Vagina (tissue), 2 donors: ENCODE measurements around the gene CRAT. TPM values are rescaled to one million over a fixed set of nuclear protein-coding genes. Genes with fewer than 3 reads are reported as not detected.

Experiments
- DNase-seq, 2 donors: peaks; one replicate each; pipeline ENCODE4 v3.0.0-alpha.2; 2017; ENCODE audit errors: extremely low spot score in 2 of 2
- H3K27ac ChIP-seq: fragments of 200-600 bp; sonication (generic); one replicate; pipeline ENCODE4 v1.5.1; 2019
- H3K27me3 ChIP-seq: fragments of 200-600 bp; sonication (generic); one replicate; pipeline ENCODE4 v1.5.1; 2019
- H3K36me3 ChIP-seq, 2 donors: fragments of 200-600 bp; sonication (generic); one replicate each; pipeline ENCODE4 v1.5.1; 2017 to 2019
- H3K4me1 ChIP-seq: fragments of 200-600 bp; sonication (generic); one replicate; pipeline ENCODE4 v1.5.1; 2019
- H3K4me3 ChIP-seq, 2 donors: fragments of 200-600 bp; sonication (generic); 1 replicate in 1 of 2; 2 replicates in 1 of 2; pipeline ENCODE4 v1.5.1; 2016 to 2019
- H3K9me3 ChIP-seq: fragments of 200-600 bp; sonication (generic); one replicate; pipeline ENCODE4 v1.5.1; 2019
- CTCF ChIP-seq, 3 experiments: fragments of 450-650 bp in 2 of 3; fragments of 200-600 bp in 1 of 3; sonication (generic) in 1 of 3; IDR thresholded peaks; one replicate each; pipeline ENCODE4 v1.5.1; 2017 to 2019; ENCODE audit warnings: antibody characterized with exemption in 3 of 3, mild to moderate bottlenecking in 2 of 3, moderate library complexity in 2 of 3
- POLR2A ChIP-seq, 2 donors: fragments of 450-650 bp; IDR thresholded peaks; one replicate each; pipeline ENCODE4 v1.6.1; 2017; ENCODE audit warnings: antibody characterized with exemption in 2 of 2, mild to moderate bottlenecking in 2 of 2, moderate library complexity in 2 of 2
- POLR2AphosphoS5 ChIP-seq, 2 donors: sonication (generic); formaldehyde crosslinking; IDR thresholded peaks; one replicate each; pipeline ENCODE4 v1.9.0; 2017; ENCODE audit warnings: antibody characterized with exemption in 2 of 2, mild to moderate bottlenecking in 2 of 2, low read depth in 1 of 2; ENCODE audit not compliant: insufficient read depth in 1 of 2
- intact Hi-C: fragments of 100-400 bp; cut with DNase I; formaldehyde crosslinking; loops from one replicate; pipeline ENCODE4 v1.15.1; 2023
- total RNA-seq: library from RNA; depleted of rRNA; stranded (reverse); fragments of >200 nt; gene quantifications from one replicate; pipeline ENCODE4 v1.2.3, GENCODE V29; 2016

CRAT gene
- total RNA-seq, 1 donor from 2014 or later, result 59.9 TPM

- no peak for DNase-seq
- intact Hi-C loops, result loop anchor here (10.0 kb wide), 1 partner anchor 419 kb away; no protein-coding TSS in a partner anchor
- peaks cover 0 to 14% of the 10 kb centered on the region in 2 donors for H3K36me3 ChIP-seq
Measured at GRCh38 chr9:129145841-129146292, 35.3 kb upstream of the CRAT start.

DNA sequence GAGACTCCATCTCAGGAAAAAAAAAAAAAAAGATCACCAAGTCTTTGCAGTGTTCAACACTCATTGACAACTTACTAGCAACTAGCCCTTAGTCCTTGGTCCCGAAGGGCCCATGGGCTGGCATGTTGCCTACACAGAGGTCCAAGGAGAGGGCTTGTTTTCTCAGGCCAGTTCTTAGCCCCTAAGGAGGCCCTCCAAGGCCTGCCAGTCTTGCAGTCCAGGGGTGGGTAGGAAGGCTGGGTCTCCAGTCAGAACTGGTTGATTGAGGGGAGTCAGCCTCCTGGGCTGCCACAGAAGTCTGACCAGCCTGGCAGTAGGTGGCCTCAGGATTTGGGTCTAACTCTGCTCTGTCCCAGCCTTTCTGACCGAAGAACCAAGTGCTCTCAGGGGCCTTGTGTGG is 34.7 kb upstream of the CRAT start:
- intact Hi-C loops, result loop anchor here (10.0 kb wide), 1 partner anchor 419 kb away; no protein-coding TSS in a partner anchor
- DNase-seq, result no peak
- H3K27ac ChIP-seq, result peak overlapping the region; percentile 100
- H3K36me3 ChIP-seq, result peaks cover 0 to 14% of the 10 kb centered on the region in 2 donors
- no peaks in the 10 kb centered on the region for H3K9me3 ChIP-seq
- no peaks in the 10 kb centered on the region for H3K27me3 ChIP-seq
- no peak overlapping the region for H3K4me3 ChIP-seq
- TF ChIP-seq POLR2A (IDR thresholded peaks at IDR 0.05) (no peak), POLR2AphosphoS5 (IDR thresholded peaks at IDR 0.05; ENCODE audit: insufficient read depth in 1 of 2, low read depth in 1 of 2) (no peak), CTCF (IDR thresholded peaks at IDR 0.05) (no peak)
- peaks cover 79% of the 10 kb centered on the region for H3K4me1 ChIP-seq

More at GRCh38 chr9:129145841-129146292, 35.3 kb upstream of the CRAT start:
- H3K27me3 ChIP-seq, result no peaks in the 10 kb centered on the region
- H3K4me3 ChIP-seq, result no peak overlapping the region
- no peaks in the 10 kb centered on the region for H3K9me3 ChIP-seq
- TF ChIP-seq CTCF (IDR thresholded peaks at IDR 0.05), result no peak
- TF ChIP-seq POLR2AphosphoS5 (IDR thresholded peaks at IDR 0.05; ENCODE audit: insufficient read depth in 1 of 2, low read depth in 1 of 2), result peak in 1 of 2 donors; percentile 66
- H3K27ac ChIP-seq, result peak overlapping the region; percentile 100
- H3K4me1 ChIP-seq, result peaks cover 73% of the 10 kb centered on the region

- H3K4me1 ChIP-seq, result peaks cover 96% of the 10 kb centered on the region
- no peak overlapping the region for H3K4me3 ChIP-seq
- TF ChIP-seq POLR2A (IDR thresholded peaks at IDR 0.05), result peak in 1 of 2 donors; percentile 31
- peak; percentile 40 to 69 (median 52) for TF ChIP-seq CTCF (IDR thresholded peaks at IDR 0.05)
- peak; percentile 67 to 94 for TF ChIP-seq POLR2AphosphoS5 (IDR thresholded peaks at IDR 0.05; ENCODE audit: insufficient read depth in 1 of 2, low read depth in 1 of 2)
- no peak for DNase-seq
- H3K9me3 ChIP-seq, result no peaks in the 10 kb centered on the region
- peak overlapping the region; percentile 100 for H3K27ac ChIP-seq
- intact Hi-C loops, result loop anchor here (5.0 to 10.0 kb wide), 2 partner anchors 174 to 422 kb away; no protein-coding TSS in a partner anchor
- peaks cover 0 to 7% of the 10 kb centered on the region in 2 donors for H3K36me3 ChIP-seq
- H3K27me3 ChIP-seq, result no peaks in the 10 kb centered on the region
Measured at GRCh38 chr9:129143031-129143927, 32.7 kb upstream of the CRAT start.

GRCh38 chr9:129142138-129142935 is 31.7 kb upstream of the CRAT start:
- DNase-seq, result no peak
- H3K27me3 ChIP-seq, result no peaks in the 10 kb centered on the region
- H3K9me3 ChIP-seq, result no peaks in the 10 kb centered on the region
- H3K4me1 ChIP-seq, result peaks cover 98% of the 10 kb centered on the region
- H3K4me3 ChIP-seq, result peak overlapping the region; percentile 4 to 45
- TF ChIP-seq POLR2A (IDR thresholded peaks at IDR 0.05) (no peak), CTCF (IDR thresholded peaks at IDR 0.05) (no peak), POLR2AphosphoS5 (IDR thresholded peaks at IDR 0.05; ENCODE audit: insufficient read depth in 1 of 2, low read depth in 1 of 2) (no peak)
- H3K36me3 ChIP-seq, result peaks cover 0 to 11% of the 10 kb centered on the region in 2 donors
- peak overlapping the region; percentile 100 for H3K27ac ChIP-seq
- intact Hi-C loops, result loop anchor here (5.0 to 10.0 kb wide), 2 partner anchors 175 to 422 kb away; no protein-coding TSS in a partner anchor
